ENCODE results near the gene FAM240A. TPM values are rescaled to one million over a fixed set of nuclear protein-coding genes. Genes with fewer than 3 reads are reported as not detected.

The FAM240A gene
- total RNA-seq, 1 donor from 2014 or later: not detected

DNA sequence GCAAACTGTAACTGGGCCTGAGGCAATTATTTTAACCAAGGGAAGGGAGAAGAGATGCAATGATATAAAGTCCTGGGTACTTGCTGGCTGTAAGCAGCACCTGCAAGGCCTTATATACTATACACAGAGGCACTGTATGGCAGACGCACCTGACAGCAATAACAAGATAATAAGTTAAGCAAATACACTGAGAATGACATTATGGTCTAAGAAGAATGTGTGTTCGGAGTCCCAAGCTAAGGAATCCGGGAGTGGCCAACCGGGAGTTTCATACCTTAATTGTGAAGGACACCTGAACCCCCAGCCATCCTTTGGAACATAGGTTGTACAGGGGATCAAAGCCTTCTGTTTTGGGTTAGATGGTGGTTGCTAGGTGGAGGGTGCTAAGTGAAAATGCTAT is 13.7 kb downstream of the FAM240A start:
- no peak for DNase-seq (ENCODE audit: low read depth, low spot score)

DNA sequence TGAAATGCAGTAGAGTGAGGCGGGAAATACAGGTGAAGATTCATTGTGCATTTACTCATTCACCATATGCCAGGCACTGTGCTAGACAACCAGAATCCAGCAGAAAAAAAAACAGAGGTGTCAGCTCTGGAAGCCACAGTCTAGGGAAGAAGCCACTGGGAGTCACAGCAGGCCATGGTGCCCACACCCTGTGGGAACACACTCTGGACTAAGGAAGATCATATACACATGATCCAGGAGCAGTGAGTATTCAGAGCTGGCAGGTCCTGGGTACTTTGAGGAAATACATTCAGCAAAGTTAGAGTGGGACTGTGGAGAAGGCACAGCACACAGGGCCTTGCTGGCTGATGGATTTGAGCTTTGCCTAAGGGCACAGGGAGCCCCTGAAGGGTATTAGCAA is 14.8 kb downstream of the FAM240A start:
- DNase-seq (ENCODE audit: low read depth, low spot score): no peak

DNA sequence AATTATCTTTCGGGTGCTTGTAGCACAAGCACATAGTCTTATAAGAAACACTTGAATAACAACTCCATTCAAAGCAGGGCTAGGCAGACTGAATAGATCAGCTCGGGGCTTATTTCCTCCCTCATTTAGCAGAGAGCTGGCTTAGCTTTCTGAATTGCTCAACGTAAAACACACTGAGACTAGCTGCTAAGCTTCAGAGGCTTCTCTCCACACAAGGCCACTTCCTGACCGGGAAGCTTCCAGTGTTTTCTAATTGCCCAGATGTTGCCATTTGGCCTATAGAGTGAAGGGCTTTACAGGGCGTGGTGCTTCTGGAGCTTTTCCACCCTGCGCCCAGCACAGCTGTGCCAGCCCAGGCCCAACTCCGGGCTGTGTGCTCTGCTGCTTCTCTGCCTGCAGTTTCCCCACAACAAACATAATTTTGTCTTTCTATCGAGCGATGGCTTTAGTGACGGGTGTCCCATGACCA is 16.6 kb downstream of the FAM240A start:
- no peak for DNase-seq (ENCODE audit: low read depth, low spot score)

DNA sequence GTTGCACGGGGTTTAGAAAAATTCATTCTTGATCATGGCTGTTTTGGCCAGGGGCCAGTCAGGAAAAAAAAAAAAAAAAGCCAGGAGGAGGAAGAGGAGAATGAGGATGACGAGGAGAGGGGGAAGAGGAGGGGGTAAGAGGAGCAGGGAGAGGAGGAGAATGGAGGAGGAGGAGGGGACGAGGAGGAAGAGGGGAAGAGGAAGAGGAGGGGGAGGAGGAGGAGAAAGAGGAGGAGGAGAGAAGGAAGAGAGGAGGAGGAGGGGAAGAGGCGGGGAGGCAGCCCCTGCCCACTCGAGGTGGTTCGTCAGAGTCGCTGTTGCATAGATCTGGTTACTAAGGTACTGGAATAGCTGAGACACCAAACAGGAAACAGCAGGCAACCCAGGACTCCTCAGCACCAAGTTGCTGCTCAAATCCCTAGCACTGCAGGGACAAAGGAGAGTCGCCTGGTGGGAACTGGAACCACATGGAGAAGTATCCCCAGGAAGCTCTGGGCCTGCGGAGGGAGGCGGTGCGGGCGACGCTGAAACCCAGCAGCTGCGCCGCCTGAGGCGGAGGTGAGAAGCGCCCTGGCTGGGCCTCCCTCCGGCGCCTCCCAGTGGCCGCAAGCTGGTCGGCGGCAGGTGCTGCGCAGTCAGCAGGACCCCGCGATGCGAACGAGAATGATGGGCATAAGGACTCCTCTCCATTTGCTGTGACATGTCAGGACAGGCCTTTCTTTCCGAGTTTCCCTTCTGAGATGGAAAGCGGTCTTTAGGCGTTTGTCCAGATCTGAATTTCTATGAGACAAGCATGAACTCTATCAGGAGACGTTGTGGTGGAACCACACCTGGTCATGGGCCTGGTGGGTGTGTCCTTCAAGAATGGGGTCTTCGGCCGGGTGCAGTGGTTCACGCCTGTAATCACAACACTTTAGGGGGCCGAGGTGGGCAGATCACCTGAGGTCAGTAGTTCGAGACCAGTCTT is 17.5 kb downstream of the FAM240A start:
- peak; percentile 41 for DNase-seq (ENCODE audit: low read depth, low spot score)

DNA sequence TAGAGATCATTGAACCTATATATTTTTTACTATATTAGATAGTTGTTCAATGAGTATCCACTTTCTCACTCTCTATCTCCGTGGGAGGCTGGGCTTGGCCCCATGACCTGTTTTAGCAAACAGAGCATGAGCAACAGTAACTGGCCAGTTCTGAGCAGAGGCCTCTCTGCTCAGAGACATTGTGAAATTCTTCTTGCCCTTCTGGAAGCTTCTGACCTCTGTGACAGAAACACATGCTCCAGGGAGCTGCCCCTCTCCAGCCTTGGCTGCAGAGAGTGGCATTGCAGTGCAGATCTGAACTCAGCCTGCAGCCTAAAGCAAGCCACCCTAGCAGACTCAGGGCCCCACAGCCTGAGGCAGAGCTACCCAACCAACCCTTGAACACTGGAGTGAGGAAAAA is 20.5 kb downstream of the FAM240A start:
- DNase-seq (ENCODE audit: low read depth, low spot score): no peak

DNA sequence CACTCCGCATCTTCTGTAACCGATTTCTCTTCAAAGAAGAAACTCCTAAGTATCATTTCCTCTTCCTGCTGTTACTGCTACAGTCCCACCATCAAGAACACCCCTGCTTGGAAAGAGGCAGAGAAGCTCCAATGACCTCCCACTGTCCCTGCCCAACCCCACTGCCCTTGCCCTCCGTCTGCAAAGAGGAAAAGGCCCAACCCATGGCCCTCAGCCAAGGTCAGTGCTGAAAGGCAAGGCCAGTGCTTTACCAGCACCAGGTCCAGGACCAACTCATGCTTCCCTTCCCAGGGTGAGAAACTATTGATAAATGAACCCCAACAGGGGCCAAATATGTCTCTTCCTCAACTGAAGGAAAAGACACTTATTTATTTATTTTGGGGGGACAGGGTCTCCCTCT is 22.5 kb downstream of the FAM240A start:
- no peak for DNase-seq (ENCODE audit: low read depth, low spot score)

DNA sequence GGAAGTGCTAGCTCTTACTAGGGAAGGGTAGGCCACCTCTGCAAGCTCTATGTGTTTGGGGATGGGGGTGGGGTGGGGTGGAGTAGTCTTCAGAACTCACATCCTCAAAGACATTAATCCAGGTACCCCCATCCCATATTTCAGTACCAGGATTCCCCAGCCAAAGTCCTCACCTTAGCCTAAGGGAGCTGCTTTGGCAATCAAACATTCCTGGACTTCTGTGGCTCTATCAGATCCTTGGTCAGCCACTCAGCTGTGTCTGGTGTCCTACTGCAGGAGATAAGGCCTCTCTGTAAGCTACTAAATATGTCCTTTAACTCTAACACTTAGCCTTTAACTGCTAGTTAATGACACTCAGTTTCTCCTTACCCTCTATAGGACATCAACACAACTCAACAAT is 26.9 kb downstream of the FAM240A start:
- no peak for DNase-seq (ENCODE audit: low read depth, low spot score)

DNA sequence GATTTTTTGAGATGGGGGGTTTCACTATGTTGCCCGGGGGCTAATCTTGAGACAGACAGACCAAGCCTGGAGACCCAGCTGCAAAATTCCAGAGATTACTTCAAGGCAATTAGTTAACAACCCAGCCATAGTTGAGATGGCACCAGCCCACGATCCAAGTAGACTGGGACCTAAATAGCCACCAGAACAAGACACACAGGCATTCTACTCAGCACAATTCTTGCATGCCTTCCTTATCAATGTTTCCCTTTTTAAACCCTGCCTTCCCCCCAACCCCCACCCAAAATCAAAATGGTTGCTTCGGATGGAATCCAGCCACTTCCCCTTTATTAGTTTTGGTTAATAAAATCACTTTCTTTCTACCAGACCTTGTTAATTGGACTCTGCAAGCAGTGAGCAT is 28.6 kb downstream of the FAM240A start:
- DNase-seq (ENCODE audit: low read depth, low spot score): no peak

DNA sequence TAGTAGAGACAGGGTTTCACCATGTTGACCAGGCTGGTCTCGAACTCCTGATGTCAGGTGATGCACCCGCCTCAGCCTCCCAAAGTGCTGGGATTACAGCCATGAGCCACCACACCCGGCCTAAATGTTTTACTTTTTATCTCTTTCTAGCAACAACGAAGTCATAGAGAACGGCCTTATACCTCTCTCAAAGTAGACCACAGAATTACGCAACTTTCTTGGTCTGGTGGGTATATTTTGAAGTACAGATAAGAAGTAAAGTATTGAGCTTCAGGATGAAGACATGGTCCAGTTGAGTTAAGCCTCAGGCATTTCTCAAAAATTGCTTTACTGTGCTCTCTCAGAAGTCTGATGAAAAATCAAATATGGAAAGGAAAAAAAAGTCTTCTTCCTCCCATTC is 30.6 kb downstream of the FAM240A start:
- no peak for DNase-seq (ENCODE audit: low read depth, low spot score)

DNA sequence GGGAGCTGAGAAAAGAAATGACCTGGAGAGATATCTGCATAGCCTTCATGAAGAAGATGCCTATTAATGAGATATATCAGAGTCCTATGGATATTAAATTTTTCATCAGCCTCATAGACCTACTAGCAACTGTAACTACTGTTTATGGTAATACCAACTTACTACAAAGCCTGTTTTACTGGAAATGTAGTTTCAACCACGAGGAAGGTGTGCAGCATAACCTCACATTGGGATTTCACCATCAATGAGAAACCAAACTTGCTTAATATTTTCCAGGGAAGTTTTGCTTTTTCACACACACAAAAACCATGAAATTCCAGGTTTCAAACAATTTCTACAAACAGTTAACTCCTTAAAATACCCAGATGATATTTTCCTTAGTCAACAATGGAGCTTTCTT is 31.4 kb downstream of the FAM240A start:
- no peak for DNase-seq (ENCODE audit: low read depth, low spot score)

DNA sequence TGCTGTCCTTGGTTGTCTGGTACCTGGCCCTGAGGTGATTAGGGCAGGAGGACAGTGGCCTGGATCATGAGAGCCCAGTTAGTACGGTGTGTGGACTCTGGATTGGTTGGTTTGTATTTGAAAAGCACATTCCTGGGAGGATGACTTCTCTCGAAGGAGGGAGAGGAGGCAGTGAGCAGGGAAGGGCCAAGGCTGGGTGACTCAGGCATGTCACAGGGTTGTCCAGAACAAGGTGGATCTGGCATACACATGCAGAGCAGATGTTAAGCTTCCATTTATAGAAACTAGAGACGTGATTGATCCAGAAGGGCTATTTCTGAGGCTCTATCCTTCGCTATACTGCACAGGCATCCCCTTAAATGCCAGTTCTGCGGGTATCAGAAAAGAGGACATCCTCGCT is 34.4 kb downstream of the FAM240A start:
- no peak for DNase-seq (ENCODE audit: low read depth, low spot score)

DNA sequence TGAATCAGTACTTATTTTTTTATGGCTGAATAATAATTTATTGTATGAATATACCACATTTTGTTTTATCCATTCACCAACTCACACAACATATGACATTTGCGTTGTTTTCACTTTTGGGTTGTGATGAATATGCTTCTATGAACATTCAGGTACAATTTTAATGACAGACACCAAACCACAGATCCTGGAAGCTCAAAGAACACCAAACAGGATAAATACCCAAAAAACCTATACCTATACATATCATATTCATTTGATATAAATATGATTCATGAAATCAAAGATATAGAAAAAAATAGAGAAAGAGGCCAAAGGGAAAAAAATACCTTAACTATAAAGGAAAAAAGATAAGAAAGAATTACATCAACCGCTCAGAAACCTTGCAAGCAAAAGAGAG is 35.8 kb downstream of the FAM240A start:
- DNase-seq (ENCODE audit: low read depth, low spot score): no peak

DNA sequence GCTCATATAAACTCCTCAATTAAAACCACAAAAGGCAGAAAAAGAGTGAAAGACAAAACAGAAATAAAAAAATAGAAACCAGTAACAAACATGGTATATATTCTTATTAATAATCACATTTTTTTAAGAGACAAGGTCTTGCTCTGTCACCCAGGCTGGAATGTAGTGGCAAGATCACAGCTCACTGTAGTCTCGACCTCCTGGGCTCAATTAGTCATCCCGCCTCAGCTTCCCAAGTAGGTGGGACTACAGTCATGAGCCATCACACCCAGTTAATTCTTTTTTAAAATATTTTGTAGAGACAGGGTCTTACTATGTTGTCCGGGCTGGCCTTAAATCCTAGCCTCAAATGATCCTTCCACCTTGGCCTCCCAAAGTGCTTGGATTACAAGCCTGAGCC is 37.1 kb downstream of the FAM240A start:
- no peak for DNase-seq (ENCODE audit: low read depth, low spot score)

DNA sequence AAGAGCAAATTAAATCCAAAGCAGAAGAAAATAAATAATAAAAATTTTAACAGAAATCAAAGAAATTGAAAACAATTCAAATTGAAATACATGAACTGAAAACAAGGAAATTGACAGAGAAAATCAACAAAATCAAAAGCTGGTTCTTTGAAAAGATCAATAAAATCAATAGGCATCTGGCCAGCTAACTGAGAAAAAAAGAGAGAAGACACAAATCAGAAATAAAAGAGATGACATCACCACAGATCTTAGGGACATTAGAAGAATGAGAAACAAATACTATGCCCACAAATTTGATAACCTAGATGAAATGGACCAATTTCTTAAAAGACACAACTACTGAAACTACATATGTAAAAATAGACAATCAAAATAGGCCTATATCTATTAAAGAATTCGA is 38.8 kb downstream of the FAM240A start:
- DNase-seq (ENCODE audit: low read depth, low spot score): no peak

DNA sequence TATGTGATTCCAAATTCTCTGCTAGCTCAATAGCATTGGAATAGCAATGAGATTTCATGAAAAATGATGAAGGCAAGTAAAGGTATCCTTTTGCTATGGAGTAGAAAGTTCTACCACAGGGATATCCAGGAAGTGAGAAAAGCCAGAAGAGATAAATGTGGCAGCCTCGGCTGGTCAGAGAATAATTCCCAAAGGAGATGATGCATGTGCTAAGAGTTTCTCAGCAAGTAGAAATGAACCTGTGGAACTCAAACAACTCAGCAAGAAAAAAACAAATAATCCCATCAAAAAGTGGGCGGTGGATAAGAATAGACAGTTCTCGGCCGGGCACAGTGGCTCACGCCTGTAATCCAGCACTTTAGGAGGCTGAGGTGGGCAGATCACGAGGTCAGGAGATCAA is 42.9 kb downstream of the FAM240A start:
- no peak for DNase-seq (ENCODE audit: low read depth, low spot score)

DNA sequence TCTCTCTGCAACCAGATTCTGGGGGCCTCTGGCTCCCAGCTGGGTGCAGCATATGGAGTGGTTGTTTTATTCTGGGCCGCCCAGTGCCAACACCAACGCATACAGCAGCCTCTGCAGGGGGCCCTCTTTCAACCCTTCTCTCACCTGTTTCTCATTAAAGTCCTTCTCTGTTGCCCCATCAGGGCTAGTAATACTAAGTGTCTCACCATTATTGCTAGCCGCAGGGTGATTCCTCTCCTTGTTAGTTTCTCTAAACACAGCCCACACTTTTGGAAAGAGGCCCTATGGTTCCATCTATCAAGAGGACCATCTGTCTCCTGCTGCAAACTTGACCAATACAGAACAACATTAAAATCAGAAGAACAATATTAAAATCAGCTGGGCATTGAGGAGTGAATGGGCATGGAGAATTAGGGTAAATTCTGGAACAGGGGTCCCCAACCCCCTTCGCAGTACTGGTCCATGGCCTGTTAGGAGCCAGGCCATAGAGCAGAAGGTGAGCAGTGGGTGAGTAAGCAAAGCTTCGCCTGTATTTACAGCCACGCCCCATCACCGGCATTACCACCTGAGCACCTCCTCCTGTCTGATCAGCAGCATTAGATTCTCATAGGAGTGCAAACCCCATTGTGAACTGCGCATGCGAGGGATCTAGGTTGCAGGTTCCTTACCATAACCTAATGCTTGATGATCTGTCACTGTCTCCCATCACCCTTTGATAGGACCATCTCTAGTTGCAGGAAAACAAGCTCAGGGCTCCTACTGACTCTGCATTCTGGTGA is 44.6 kb downstream of the FAM240A start:
- DNase-seq (ENCODE audit: low read depth, low spot score): no peak

DNA sequence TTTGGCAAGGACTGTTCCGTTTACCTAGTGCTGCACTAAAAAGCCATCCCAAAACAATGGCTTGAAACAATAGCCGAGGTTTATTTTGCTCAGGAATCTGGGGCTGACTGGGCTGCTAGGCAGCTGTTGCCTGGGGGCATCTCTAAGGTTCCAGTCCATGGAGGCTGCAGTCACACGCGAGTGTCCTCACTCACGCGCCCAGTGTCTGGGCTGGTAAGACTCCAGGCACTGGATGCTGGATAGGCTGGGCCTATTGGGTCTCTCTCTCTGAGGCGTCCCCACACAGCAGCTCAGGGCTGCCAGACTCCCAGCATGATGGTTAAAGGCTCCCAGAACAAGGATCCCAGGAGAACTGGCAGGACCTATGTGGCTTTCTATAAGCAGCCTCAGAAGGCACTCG is 47.0 kb downstream of the FAM240A start:
- no peak for DNase-seq (ENCODE audit: low read depth, low spot score)

DNA sequence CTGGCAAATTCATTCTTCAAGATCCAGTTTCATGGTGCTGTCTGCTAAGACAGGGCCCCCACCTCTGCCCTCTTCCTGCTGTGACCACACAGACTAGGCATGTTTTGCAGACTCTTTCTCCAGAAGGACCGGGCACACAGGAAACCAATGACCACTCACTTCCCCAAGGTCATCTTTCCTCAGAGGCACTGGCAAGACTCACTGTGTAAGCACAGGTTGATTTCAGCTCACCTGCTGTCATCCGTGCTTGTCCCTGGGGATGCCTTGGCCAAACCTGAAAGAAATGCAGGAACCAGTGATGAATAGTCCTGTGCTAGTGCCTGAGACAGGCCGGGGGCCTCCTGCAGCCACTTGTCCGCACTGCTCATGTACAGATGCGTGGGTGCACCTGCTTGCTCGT is 47.7 kb downstream of the FAM240A start:
- DNase-seq (ENCODE audit: low read depth, low spot score): no peak

DNA sequence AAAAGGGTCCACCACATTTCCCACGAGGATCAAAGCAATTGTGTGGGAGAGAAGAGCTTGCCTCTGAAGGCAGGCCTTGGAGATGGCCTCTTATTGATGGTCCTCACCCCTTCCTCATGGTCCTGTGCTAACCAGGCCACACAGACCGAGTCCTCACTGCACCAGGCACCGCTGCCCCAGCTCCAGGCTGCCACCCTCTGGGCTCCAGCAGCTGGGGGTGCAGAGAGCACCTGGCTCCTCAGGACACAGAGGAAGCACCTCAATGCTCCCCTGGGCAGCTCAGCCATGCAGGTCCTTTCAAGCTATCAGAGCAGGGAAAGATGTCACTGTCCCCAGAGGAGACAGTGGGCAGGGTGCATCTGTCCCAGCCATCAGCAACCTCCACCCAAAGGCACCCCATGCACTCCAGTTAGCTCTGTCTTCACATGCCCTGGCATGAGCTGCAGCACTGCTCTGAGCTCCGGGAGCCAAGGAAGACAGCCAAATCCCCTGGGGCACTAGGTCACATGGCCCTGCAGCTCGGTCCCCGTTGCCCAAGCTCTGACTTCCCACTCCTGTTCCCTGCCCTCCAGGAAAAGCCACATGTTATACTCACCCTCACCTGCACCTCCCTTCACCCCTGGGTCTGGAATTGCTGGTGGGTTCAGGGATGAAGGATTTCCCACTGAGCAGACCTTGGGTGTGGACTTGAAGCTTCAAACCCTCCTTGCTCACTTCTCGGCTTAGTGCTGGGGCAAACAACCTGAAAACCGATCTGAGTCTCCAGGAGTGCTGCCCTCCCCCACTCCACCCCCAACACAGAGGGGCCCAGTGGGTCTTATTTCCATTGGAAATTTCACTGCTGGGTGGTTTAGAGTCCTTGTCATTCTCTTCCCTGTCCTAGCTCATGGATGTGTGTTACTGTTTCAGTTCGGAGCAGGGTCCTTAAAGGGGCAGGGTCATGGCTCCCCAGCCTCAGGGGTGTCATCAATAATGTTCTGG is 48.5 kb downstream of the FAM240A start:
- no peak for DNase-seq (ENCODE audit: low read depth, low spot score)

DNA sequence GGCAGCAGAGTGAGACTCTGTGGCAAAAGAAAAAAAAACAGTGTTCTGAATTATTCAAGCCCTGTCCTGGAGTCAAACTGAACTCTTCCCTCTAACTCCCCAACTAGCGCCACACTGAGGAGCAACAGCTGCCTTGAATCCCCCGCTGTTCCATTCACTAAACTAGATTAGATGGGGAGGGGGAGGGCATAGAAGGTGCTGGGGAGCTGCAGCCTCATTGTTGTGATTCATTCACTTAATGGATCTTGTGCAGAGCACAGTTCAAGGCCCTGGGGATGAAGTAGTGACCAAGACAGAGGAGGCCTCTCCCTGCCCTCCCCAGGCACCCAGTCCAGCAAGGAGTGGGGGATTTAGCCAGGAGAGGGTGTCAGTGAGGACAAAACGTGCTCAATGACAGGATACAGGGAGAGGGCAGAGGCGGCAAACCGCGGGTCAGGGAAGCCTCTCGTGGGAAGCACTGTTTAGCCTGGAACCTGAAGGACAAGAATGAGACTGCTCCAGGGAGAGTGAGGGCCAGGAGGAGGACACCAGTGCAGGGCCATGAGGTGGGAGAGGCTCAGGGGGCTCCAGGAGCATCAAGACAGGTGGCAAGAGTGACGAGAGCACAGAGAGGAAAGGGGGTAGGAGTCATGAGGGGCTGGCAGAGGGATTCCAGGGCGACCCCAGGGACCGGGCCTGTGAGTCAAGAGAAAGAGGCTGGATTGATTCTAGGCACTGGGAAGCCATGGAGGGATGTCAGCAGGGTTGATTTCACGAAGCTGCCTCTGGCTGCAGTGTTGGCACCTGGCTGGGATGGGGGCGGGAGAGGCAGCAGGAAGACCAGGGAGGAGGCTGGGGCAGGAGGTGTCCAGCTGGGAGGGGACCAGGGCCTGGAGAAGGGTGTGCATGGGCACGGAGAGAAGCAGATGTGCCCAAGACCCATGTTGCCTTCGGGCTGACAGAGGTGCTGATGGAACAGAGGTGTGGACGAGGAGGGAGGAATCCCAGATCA is 49.7 kb downstream of the FAM240A start:
- no peak for DNase-seq (ENCODE audit: low read depth, low spot score)

Data from pulmonary artery endothelial cell (primary cell).